NCI-H460 (cell line): ENCODE results near the gene NPR2. TPM values are rescaled to one million over a fixed set of nuclear protein-coding genes. Genes with fewer than 3 reads are reported as not detected.

Experiments
- DNase-seq: peaks from one replicate; pipeline ENCODE4 v3.0.0-alpha.2; 2016; ENCODE audit warnings: low read depth; ENCODE audit errors: extremely low read depth
- polyA plus RNA-seq: library from polyadenylated mRNA; depleted of rRNA; stranded (reverse); fragments of >200 nt; gene quantifications from 2 replicates; pipeline ENCODE4 v1.2.3, GENCODE V29; 2014; cell fraction: nucleus; rRNA removed
- total RNA-seq: library from RNA; depleted of rRNA; stranded (reverse); fragments of >200 nt; shearing (Covaris generic); gene quantifications from 2 replicates; pipeline ENCODE4 v1.2.3, GENCODE V29; 2014; rRNA removed

NPR2 gene
- 1.7 and 7.0 TPM in 2 replicates for total RNA-seq
- 18.4 and 21.4 TPM in 2 replicates for polyA plus RNA-seq

DNA sequence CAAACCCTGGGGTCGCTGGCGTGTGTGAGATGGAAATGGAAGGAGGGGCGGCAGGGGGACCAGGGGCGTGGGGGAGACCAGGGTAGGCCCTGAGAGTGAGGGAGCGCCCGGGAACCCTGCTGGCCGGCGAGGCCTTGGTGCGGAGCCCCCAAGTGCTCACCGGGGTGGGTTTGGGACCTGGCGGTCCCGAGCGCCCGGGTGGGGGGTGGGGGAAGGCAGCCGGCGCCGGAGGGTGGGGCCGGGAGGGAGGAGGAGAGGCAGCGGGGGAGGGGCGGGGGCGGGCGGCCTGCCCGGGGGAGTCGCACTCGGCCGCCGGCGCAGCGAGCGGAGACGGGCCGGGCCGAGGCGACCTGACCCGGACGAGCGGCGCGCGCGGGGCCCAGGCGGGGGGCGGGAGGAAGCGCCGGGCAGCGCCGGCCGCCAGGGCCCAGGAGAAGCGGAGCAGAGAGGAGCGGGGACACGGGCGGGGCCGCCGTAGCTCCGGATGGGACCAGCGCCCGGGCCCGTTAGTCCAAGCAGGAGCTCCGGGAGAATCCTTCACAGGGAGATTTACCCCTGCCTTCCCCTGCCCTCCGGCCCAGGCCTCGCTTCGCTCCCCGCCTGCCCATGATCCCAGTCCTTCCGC, at the start of gene NPR2:
Gene NPR2, plus strand, starts transcription at position 295 of the 625 bp plus-strand sequence. CDS start 818 bp downstream, outside the sequence.
- no peak for DNase-seq

DNA sequence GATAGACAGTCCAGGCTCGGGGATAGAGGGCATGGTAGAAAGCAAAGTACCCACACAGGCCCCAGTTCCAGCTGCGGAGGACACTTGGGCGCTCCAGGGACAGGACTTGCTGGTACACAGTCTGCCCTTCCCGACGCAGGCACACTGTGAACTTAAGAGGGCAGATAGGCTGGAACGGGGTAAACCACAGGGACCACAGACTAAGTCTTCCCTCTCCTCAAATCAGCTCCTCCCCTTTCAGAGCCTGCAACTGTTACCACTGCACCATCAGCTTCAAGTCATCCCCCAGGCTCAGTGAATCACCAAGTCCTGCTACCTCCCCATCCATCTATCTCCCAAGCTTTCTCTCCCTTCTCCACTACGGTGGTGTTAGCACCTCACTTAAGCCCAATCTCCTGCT, 49.7 kb upstream of the NPR2 start:
- DNase-seq, result no peak

DNA sequence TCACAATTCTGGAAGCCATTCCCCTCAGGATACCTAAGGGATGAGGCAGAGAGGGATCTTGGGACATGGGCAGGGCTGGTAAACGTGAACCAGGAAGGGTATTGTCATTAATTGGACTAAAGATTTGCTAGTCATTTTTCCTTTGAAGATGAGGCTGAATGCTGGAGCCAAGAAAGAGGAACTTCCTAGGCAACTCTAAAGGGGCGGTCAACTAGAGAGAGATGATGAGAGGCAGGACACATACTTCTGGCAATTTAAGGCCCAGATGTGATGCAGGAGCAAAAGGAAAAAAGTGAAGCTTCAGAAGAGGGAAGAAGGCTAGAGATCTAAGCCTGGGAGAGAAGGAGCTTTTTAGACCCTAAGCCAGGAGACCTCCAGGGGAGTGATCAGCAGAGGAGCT, 47.9 kb upstream of the NPR2 start:
- DNase-seq, result no peak

DNA sequence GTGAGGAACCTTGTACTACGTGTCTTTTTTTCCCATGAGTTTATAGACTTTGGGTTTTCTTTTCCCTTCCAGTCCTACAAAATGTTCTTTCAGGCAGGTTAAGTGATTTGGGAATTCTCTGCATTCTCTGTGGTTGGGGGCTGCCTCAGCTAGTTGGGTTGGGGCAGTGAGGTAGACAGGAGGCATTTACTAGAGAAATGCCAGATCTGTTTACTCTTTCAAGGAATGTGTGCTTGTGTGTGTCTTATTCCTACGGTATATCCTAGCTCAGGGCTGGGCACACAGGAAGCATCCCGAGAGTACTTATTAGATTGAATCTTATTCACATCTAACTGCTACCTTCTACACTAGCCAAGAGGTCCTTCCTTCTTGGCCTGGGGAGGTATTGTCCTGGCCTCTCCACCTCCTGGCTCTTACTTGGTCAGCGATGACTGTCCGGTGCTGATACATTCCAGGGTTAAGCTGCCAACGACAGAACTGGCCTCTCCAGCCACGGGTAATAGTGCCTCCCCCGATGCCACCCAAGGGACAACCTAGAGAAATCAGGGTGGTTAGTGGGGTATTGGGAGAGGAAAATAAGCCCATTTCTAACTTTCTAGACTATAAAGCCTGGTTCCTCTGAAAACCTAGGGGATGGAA, 47.4 kb upstream of the NPR2 start:
- no peak for DNase-seq

DNA sequence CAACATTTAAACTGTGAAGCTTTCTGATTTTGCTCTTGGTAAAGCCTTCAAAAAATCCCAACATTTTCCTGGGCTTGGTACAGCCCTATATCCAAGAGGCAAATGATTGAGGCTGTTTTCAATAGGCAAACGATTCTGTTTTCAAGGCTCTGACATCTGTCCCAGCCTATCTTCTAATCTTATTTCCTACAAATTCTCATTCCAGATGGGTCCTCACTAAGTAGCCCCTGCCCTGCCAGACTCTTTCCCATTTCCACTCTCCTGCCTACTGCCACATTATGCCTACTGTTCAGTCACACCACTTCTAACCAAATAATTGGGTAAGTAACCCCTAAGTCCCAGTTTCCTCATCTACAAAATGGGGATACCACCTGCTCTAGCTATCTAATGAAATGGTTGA, 45.8 kb upstream of the NPR2 start:
- no peak for DNase-seq

DNA sequence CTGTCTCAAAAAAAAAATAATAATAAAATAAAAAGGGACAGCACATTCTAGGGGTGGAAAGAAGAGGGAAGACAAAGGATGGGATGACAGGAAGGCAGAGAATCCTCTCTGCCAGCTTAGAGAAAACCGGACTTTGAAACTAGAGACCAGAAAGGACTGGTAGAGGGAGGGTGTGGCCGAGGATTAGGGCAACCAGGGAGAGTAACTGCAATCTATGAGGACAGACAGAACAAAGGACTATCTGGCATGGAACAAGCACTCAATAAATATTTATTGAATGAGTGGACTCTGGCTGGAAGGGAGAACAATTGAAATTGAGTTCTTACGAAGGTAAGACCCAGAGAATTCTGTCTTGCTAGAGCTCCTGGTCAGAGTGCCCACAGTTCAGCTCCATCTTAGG, 44.8 kb upstream of the NPR2 start:
- no peak for DNase-seq

DNA sequence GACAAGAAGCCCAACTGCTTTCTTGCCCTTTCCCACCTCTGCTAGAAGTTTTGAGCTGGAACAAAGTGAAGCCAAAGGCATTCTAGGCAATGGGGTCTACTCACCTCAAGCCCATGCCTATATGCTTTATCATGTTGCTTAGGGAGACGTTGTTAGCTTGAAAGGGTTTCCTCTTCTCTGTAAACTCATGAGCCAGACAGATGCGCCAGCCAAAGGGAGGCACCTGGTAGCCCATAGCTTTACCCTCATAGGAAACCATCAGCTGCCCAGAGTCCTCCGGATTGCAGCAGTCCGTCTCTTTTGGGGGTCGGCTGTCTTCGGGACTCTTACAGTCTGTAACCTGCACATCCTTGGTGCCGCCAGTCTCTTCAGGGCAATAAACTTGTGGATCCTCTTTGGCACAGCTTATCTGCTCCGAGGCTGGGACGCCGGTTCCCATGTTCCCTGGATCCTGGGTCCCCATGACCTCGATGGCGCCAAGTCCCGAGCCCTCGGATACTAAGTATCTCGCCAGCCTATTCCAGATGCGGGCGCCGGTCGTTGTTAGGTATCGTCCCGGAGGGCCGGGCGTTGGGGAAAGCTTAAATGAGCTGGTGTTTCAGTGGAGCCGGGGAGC, 43.0 kb upstream of the NPR2 start:
- no peak for DNase-seq

DNA sequence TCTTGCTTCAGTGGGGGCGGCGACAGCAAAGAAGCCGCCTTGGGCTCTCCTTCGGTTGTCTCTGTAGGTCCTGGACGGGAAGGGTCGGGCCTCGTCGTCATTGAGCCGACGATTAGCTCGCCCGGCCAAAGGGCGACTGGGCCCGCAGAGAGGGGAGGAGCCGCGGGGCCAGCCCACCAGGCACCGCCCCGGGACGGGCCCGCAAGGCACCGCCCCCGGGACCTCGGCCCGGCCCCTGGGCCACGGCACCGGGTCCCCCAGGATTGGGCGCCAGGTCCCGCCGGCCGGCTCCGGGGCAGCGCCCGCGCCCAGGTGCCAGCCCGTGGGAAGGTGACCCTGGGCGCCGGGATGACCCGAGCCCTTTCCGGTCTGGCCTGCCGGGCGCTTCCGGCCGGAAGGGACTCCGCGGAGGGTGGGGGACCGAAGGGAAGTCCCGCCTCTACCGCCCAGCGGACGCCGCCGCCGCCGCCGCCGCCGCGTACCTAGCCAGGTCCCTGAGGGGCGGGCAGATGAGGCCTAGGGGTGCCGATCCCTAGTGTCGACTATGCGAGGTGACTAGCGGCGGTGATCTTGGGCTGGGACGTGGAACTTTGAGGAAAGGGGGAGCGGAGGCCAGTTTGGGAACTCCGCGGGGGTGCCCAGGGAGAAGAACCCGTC, 42.4 kb upstream of the NPR2 start, which contains the start of the genes GBA2 and RGP1:
Gene GBA2, minus strand, starts transcription at position 371 of the 657 bp plus-strand sequence. CDS start 524 bp downstream, outside the sequence.
Gene RGP1, plus strand, starts transcription at position 430 of the 657 bp plus-strand sequence. CDS start 469 bp downstream, outside the sequence.
- peak; percentile 53 for DNase-seq

DNA sequence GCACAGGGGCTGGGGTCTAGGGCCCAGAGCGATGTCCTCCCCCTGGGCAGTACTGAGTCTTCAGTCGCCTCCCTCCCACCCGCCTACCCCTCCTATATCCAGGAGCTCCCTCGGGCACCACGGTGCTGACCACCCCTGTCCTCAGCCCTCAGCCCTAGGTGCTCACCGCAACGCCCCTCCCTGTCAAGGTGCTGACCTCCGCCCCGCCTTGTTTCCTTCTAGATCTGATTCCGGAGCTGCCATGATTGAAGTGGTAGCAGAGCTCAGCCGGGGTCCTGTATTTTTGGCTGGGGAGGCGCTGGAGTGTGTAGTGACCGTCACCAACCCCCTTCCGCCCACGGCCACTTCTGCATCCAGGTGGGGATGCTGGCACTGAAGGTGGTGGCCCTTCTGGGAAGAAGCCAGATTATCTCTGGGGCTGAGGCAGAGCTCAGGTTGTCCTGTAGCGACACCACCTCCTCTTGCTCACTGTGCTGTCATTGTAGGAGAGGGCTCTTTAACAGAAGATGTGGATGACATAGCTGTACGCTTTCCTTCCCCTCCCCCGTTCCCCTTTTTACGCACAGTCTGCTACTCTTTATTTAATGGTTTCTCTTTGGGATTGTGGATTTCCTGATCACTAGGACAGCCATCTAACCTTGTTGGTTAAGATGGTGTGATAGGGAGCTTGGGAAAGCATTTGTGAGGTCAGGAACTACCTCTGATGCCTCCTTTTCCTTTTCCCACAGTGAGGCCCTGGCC, 41.7 kb upstream of the NPR2 start:
- DNase-seq, result no peak

DNA sequence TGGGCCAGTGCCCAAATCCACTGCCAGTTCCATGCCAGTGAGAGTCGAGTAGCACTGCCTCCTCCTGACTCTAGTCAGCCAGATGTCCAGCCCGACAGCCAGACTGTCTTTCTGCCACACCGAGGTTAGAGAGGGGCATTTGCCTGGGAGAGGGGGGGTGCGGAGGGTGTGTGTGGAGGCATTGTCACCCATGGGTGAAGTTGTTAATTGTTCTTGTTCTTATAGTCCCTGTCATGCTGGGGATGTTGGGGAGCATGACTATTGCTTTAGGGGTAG, 41.2 kb upstream of the NPR2 start:
- no peak for DNase-seq

DNA sequence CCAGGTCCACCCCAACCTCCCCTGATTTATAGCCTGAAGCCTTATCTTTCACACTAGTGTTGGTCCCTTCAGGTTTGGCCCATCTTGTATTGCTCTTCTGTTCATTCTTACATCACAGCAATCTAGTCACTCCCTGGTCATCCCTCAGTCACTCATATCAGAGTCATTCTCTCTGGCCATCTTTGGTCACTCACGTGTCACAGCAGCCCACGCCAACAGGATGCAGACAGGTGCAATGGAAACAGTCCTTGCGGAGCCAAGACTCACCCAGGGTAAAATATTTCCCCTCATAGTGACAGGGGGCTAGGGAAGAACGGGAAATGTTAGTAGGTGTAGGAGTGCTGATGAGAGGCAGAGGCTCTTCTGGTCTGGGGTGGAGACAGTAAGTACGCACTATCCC, 37.9 kb upstream of the NPR2 start:
- DNase-seq, result no peak

DNA sequence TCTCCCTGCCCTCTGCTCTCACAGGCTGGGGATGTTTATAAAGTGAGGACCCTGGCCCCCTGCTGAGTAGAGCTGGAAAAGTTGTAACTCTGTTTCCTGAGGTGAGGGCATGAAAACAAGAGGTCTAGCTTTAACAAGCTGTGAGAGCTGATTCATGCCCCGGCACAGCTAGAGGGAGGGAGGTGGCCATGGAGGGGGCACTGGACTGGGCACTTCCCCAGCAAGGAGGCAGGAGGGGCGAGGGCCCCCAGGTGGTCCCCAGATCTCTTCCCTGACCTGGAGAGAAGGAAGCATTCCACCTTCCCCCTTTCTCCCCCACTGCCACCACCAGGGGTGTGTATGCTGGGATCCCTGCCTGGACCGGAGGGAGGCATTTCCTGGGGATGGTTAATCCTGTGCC, 37.1 kb upstream of the NPR2 start, which contains the start of gene MSMP:
Gene MSMP, minus strand, starts transcription at position 13 of the 400 bp plus-strand sequence. CDS start 147 bp downstream, outside the sequence.
- DNase-seq, result no peak

DNA sequence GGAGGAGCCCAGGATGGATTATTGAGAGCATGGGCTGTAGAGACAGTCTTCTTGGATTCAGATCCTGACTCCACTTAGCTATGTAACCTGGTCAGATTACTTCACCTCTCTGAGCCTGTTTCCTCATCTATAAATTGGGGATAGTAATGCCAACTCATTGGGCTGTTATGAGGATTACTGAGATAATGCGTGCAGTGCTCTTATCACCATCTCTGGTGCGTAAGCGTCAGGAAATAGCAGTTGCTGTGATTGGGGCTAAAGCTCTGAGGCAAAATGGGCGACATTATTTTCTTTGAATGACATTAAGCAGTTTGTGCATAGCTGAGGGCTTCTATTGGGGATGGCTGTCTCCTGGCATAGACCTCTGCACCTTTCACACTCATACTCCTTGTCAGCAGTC, 36.3 kb upstream of the NPR2 start:
- no peak for DNase-seq

DNA sequence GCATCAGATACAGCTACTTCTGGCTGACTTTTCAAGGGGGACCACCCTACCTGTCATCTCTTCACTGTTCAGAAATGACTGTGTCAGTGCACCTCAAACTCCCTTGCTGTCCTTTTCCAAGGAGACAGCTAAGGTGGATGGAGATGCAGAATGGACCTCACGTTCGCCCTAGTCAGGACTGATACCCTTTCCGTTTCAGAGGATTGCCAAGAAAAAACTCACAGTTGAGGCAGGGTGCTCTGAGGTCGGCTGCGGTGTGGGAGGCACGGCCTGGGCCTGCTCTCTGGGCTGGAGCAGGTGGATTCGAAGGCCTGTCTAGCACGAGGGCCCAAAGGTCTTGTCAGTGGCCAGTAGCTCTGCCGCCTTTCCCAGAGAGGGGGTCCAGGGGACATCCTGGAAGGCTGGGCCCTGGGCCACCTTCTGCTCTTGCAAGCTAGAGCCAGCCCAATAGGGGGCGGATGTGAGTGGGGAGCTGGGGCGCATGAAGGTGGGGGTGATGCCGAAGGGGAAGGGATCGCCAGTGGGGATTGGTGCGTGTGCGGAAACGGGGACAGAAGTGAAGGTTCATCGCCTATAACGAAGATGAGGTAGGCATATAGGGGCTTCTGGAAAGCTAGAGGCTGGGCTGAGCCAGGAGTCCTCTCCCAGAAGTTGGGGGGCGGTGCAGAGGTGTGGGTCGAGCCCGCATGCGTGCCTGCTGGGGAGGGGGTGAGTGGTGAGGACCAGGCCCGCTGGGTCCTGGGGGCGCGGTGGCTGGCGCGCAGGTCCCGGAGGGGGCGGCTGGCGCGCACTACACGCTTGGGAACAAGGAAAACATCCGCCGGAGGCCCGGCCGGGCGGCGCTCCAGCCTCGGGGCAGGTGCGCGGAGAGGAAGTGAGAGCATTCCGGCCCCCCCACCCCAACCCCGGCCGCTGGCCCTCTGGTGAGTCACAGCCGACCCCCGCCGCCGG, 34.8 kb upstream of the NPR2 start:
- DNase-seq, result peak; percentile 50

DNA sequence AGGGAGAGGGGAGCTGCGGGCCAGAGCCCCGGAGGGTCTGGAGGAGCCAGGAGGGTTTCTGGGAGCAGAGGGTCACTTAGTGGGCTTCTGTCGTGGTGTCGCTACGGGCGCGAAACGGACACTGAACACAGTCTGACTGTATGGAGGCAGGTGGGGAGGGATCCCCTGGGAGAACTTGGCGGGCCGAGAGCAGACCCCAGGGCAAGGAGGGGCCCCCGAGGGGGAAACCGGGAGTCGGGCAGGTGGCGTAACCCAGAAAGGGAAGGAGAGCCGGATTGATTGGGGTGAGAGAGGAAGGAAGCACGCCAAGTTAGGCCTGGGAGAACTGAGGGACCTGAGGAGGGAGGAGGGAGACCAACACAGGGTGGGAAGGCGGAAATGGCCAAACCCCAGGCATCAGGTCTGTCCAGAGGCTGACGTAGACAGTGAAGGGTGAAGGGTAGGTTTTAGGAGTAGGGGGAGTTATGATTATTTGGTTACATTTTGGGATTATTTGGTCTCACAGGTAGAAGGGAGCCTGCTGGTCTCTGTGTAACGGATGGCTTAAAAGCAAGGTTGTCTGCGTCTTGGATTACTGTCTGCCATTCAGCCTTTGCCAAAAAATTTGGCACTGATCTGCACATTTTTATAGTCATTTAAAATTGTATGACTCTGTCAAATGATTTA, 34.0 kb upstream of the NPR2 start:
- DNase-seq, result peak; percentile 26

DNA sequence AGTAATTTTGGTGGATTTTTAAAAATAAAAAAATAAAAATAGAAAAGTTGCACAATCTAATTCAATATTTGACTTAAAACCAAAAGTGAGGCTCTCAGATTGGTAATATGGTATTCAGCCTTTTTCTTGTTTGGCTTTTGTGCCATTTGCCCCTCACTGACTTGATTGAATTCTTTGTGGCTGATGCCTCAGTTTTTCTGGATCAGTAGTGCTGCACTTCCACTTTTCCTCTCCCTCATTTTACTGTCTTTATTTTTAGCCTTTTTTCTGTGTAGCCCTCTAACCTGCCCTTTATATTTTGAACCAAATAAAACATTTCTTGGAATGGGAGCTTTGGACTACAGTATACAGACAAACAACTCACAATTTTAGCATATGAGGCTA, 33.5 kb upstream of the NPR2 start:
- DNase-seq, result no peak

DNA sequence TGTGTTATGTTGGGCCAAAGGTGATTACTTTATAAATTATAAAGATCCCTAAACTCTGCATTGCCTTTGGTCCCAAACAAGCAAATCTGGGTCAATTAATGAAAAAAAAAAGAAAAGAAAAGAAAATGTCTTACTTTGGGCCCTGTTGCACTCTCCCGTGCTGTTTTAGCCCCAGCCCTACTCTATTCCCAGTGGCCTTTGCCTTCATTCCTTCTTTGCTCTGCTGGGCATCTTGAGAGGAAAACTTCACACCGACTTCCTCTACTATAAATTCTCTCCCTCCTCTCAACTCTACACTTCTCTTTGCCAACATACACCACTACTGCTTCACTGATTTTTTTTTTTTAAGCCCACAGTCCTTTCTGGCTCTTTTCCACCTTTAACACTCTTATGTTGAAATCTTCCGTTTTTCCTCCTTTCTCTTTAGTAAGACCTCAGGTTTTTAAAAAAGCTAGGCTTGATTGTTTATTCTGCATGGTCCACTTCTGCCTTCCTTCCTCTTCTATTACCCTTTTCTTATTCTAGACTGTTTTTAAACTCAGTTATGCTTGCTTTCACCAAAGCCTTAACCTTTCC, 32.8 kb upstream of the NPR2 start:
- DNase-seq, result no peak

DNA sequence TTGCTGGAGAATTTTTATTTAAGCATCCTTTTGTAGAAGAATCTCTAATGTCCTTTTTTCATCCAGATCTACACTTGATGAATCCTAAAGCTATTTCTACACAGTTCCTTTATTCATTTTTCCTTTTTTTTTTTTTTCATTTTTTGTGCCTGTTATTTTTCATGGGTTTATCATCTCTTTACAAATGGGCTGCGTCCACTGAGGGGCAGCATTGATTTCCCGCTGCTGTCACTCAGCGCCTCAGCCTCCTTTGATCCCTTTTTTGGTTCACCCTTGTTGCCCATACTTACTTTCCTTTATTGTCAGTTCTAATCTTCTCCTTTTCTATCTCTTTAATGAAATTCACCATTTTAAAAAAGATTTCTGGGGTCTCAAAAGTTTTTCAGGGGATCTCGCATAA, 31.6 kb upstream of the NPR2 start:
- DNase-seq, result no peak

DNA sequence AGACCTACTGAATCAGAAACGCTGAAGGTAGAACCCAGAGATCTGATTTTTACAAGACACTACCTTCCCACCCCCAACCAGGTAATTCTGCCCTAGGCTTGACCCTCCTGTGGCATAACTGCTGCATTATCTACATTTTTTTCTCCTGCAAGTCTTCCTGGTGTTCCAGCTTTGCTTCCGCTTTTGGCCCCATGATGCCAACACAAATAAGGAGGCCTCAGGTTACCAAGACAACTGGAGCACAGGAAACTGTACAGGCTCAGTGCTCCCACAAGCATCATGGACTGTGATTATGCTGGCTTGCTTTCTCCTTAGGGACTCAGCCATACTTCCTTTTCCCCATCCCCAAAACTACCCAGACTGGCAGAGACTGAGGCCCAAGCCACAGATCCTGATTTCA, 30.7 kb upstream of the NPR2 start:
- DNase-seq, result no peak
